Measurements from ENCODE around the gene ECE2. TPM values are rescaled to one million over a fixed set of nuclear protein-coding genes. Genes with fewer than 3 reads are reported as not detected.

Gene ECE2
- polyA plus RNA-seq, 1 of the 3 experiments (the other 2 are of a cell fraction), result 0.03 TPM

- Histone ChIP-seq H3K9ac (no peak overlapping the region), H3K9me3 (no peaks in the 10 kb centered on the region), H3K9me2 (no peaks in the 10 kb centered on the region), H3K27ac (ENCODE audit: low read depth in 2 of 2, low read length in 1 of 2) (no peak overlapping the region), H3K79me2 (ENCODE audit: insufficient read depth) (no peaks in the 10 kb centered on the region), H3K4me2 (no peak overlapping the region), H3K4me3 (ENCODE audit: low read depth in 2 of 2, low read length in 1 of 2) (no peak overlapping the region), H4K20me1 (ENCODE audit: insufficient read depth) (no peaks in the 10 kb centered on the region), H3K4me1 (ENCODE audit: control insufficient read depth in 1 of 2, insufficient read depth in 2 of 2, low read depth in 1 of 2, low read length in 1 of 2) (peaks cover 0 to 4% of the 10 kb centered on the region in 2 experiments; a peak in 1 of 4 replicates), H3K27me3 (ENCODE audit: insufficient read depth) (peaks cover 5% of the 10 kb centered on the region; the same call in 1 of the 2 replicates), H3K36me3 (replicated peaks in 1 of 2; ENCODE audit: control insufficient read depth in 1 of 2, insufficient read depth in 2 of 2, low read length in 1 of 2) (no peaks in the 10 kb centered on the region), H2AFZ (ENCODE audit: low read depth) (no peak overlapping the region), H3F3A (replicated peaks; ENCODE audit: insufficient read depth) (no peaks in the 10 kb centered on the region)
- ChIA-PET POLR2A (no interaction called here), CTCF (interaction anchor here (1.5 kb wide), 1 partner anchor 23 kb away, joined by 5 read pairs; no protein-coding TSS in a partner anchor)
- TF ChIP-seq YY1 (IDR thresholded peaks at IDR 0.05; ENCODE audit: low read depth) (no peak), NRF1 (IDR thresholded peaks at IDR 0.05; ENCODE audit: low read depth, low read length) (no peak), REST (IDR thresholded peaks at IDR 0.05; ENCODE audit: low read depth, low read length) (no peak), ELF1 (IDR thresholded peaks at IDR 0.05) (no peak), RAD21 (IDR thresholded peaks at IDR 0.05; ENCODE audit: low read length) (no peak), MEF2A (IDR thresholded peaks at IDR 0.05; ENCODE audit: borderline replicate concordance, low read depth) (no peak), POLR2AphosphoS5 (IDR thresholded peaks at IDR 0.05; ENCODE audit: low read depth, low read length) (no peak), ZBTB33 (IDR thresholded peaks at IDR 0.05; ENCODE audit: borderline replicate concordance, low read depth) (no peak), RCOR1 (IDR thresholded peaks at IDR 0.05; ENCODE audit: low read length) (no peak), RFX5 (IDR thresholded peaks at IDR 0.05; ENCODE audit: low read length) (no peak), TCF12 (IDR thresholded peaks at IDR 0.05) (no peak), MXI1 (IDR thresholded peaks at IDR 0.05; ENCODE audit: low read depth, low read length) (no peak), MAX (IDR thresholded peaks at IDR 0.05; ENCODE audit: low read depth) (no peak), FOSL2 (IDR thresholded peaks at IDR 0.05; ENCODE audit: borderline replicate concordance, low read depth) (no peak), CHD2 (IDR thresholded peaks at IDR 0.05; ENCODE audit: low read length, partially characterized antibody) (no peak), TAF1 (IDR thresholded peaks at IDR 0.05; ENCODE audit: borderline replicate concordance, low read depth, low read length) (no peak)
- 59% methylated on average over 4 of the region's 4 CpGs for WGBS (ENCODE audit: low lambda C conversion rate)
- DNase-seq, result no peak
These were observed 7.1 kb downstream of the ECE2 start for GRCh38 chr3:184282941-184283340.

Data from SK-N-SH (cell line).